ENCODE data around the gene HIBCH.
"Not testable (repeated sequence)": the region's sequence is repeated elsewhere in the genome, so short reads cannot be mapped to it uniquely, and the experiment has no call there.

Gene HIBCH

DNA sequence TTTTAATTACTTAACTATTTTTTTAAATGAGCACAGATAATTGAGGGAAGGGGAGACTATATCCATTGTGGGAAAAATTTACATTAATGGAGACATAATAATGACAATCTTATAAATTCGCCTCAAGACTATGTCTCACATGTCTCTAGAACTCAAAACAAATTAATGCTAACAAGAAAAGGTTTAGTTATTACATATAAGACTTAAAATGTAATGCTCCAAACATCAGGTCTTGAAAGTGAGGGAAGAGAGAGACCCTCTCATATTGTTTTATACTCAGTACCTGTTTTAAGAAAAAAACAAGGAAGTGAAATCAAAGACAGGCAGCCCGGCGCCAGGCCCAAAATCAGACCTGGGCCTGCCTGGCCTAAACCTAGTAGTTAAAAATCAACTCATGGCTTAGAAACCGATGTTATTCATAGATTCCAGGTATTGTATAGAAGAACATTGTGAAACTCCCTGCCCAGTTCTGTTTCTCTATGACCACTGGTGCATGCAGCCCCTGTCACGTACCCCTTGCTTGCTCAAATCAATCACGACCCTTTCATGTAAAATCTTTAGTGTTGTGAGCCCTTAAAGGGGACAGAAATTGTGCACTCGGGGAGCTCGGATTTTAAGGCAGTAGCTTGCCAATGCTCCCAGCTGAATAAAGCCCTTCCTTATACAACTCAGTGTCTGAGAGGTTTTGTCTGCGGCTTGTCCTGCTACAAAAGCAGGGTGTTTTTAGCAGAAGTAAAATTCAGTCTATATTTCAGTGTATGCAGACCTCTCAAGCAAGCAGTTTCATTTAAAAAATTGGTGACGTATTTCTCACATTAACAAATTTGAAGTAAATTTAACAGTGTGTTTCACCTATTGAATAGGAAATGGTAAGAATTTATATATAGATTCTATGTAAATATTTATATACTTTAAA lies 161.8 kb downstream of the HIBCH start:
- not testable (repeated sequence) for DNase-seq (ENCODE audit: low read depth in 3 of 3)

DNA sequence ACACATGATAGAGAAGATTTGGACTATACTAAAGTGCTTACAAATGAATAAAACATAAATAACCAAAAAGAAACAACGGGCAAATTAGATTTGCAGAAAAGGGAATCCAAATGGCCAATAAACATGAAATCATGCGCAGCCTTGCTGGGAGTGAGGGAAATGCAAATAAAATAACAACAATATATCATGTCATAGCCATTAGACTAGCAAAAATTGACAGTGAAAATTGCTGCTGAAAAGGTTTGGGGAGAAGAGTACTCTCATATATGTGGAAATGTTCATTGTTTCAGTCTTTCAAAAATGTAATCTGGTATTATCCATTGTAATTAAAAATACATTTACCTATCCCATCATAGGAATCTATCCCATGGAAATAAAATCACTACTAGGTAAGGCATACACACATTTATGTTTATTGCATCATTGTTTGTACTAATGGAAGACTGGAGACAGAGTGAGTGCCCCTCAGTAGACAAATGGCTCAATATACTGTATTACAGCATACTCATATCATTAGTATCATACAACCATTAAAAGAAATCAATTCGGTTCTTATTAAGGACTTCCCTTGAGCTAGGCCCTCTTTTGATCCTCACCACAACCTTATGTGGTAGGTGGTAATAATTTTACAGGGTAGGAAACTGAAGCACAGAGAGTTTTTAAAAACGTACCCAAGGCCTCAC lies 163.0 kb downstream of the HIBCH start:
- no peak for DNase-seq (ENCODE audit: low read depth in 3 of 3)

Measured in stimulated activated CD4-positive, alpha-beta T cell treated with anti-CD3 and anti-CD28 coated beads, TNF-alpha, amount 100 ng/mL, for 24 hours (primary cell).